Stimulated activated CD8-positive, alpha-beta memory T cell treated with anti-CD3 and anti-CD28 coated beads, Interleukin-15, amount 100 ng/mL, for 24 hours (primary cell): ENCODE measurements around the gene CYP11A1.
A peak's percentile ranks its signal among the peaks of the same experiment; 100 is the strongest.

Source experiments
- DNase-seq: peaks from one replicate; pipeline ENCODE4 v3.0.0-alpha.2; 2020; ENCODE audit warnings: low read depth

Gene CYP11A1

DNA sequence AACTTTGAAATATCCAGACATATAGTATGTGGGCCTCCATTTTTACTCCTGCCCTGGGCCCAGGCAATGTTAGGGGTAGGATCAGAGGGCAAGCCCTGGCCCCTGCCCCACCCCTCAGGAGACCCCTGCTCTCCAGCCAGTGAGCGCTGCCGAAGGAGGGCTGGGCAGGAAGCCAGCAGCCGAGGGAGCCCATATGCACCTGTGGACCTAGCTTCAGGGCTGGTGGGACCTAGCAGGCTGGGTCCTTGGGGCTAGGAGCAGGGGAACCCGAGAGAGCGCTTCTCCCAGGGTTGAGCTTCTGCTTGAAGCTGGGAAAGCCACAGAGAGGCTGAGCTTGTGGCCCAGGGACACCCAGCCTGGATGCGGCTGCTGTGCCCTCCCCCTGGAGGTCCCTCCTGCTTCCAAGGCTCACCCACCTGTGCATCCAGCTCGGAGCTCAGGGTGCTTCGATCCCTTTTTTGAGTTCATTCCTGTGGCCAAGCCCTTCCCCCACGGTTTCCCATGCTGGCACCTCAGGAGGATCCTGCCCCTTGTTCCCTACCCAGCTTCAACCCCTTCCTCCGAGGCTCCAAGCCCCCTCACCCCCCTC is 21.0 kb upstream of the CYP11A1 start:
- DNase-seq = no peak

DNA sequence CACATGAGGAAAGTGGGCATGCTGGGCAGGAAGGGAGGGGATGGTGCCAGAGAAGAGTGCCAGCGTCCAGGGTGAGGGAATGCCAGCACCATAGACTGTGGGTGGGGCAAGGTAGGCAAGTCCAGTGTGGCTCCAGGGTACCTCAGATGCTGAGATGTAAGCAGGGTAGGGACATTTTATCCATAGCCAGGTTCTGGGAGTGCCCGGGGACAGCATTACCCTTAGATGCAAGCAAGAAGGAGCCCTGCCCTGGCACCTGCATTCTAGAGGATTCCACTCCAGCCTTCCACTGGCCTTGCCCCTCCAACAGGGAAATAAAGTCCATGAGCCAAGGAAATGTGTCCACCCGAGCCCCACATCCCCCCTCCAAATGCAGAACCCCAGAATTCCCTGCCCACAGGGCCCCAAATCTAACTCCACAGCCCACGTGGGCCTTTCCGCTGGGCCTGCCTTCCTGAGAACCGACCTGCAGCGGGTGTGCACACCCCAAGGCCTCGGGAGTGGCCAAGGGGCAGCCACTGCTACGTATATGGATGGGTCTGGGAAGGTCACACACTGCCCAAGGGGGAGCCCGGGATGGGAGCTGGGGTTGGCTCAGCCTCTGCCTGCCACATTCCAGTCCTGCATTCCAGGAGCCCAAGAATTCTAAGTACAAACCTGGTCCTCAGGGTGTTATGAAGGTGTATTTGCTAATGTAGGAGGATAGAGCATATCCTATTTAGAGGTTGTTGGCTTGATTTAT is 20.3 kb upstream of the CYP11A1 start:
- no peak for DNase-seq

DNA sequence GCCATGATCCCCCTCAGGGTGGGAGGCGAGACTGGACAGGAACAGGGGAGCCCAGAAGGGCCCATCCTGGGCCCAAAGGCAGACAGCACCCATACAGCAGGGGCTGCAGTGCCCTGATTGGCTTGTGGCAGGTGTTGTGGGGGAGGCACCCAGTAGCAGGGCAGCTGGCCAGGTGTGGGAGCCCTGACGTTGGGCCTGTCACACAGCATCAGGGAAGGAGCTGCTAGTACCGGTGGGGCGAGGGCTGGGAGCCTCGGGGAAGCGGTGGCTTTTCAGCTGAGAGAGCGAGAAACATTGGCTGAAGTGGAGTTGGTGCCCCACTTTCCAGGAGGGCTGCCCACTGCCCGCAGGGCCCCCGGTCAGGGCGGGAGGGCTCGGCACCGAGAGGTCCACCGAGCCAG is 19.7 kb upstream of the CYP11A1 start:
- DNase-seq = no peak

DNA sequence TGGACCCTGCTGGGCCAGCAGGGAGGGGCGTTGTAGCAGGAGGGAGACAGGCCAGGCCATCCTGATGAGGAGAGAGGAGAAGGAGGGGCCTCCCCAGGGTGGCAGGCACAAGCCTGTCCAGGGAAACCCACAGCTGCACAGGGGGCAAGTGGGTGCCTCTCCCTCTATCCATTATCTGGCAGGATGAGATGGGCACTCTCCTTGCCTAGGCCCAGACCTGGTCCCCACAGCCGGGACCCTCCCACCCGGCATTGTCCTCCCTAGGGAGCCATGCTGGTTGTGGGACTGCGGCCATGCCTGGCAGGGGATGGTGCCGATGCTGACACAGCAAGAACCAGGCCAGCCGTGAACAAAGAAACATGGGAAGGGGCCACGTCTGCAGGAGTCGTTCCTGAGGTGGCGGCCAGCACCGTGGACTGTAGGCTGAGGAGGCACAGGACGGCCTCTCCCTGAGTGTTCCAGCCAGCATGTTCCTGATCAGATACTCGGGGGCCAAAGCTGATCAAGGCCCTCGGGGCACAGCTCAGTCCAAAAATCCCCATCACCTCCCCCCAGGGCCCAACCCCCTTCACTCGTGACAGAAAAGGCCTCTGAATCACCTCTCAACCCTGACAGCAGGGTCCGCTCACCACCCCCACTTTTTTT is 19.2 kb upstream of the CYP11A1 start:
- DNase-seq = no peak

DNA sequence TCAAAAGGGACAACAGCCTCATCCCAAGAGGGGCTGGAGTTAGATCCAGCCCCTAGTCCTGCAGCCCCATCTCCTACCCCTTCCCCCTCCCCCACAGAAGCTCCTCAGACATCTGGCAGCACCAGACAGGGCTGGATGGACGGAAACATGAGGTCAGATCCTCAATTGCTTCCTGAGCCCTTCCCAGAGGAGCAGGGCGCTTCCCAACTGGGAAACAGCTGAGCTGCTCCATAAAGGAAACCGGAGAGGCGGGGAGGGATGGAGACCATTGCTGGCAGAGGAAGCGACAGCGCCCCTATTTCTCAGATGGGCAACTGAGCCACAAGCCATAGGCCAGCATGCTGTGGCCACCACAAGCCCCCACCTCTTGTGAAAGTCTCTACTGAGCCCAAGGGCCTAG is 18.3 kb upstream of the CYP11A1 start:
- no peak for DNase-seq

DNA sequence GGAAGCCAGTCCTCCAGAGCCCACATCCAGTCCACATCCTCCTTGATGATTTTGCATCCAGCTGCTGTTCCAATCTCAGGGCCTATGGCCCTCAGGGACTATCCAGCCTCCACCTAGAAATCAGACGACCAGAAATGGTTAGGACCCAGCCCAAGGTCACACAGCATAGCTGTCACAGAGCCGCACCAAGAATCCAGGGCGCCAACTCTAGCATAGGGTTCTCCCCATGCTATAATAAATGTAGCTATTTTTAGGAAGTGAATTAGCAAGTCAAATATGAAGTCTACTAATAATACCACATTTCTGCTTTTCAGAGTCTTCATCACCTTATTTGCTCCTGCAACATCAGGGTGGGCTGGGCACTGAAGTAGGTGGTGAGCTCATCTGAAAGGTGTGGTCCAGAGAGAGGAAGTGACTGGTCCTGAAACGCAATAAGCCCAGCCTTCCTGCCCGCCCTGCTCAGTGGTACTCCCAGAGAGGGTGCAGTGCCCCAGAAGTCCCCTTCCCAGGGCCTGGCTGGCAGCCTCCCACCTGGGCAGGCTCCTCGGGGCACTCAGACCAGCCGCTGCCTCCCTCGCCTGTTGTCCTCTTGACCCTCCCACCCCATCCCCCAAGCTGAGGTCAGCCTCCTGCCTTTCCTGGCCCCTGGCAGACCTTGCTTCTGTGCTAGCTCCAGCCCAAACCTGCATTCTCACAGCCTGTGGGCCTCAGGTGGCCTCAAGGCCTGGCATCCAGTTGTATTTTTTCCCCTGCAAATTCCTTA is 17.6 kb upstream of the CYP11A1 start:
- DNase-seq = no peak

DNA sequence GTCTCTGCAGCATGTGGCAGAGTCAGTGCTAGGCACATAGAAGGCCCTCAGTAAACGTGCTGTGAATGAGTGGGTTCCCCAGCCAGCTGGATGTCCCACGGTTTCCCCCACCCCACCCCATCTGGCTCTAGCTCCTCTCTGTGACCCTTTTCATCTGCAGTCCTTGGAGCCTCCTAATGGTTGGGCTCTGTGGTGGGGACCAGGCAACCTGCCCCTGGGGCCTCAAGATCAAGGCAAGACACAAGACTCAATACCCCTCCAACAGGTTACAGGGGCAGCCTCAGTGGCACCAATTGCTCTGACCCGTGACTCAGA is 17.1 kb upstream of the CYP11A1 start:
- DNase-seq = no peak

DNA sequence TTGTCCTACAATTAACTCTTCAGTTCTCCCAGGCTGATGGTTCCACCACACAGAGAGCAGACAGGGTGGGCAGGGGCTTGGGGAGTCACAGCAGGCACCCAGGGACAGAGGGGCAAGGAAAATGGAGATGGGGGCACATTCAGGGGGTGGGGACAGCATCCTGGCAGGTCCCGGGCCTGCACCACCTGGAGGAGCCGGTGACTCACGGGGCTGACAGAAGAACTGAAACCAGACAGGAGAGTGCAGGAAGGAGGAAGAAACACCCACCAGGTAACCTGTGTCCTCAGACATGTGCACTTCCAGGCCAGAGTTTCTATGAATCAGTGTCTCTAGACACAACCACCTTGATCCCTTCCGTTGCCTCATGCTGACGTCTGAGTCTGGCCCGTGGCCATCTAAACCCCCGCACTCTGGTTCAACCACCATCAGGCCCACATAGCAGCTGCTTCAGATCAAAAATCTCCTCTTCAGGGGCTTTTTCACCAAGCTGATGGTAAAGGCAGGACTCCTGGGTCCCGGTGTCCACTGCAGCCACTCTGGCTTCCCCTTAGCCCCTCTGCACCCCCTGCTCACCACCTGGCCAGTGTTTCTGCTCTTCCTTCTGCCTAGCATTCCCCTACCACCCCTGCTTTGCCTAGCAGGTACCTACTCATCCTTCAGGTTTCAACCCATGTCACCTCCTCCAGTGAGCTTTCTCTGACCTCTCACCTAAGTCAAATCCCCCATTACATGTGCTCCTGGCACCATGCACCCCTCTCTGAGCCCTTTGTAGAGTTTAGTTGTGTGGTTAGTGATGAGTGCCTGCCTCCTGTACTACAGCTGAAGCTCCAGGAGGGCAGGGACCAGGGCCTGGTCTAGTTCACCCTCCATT is 16.5 kb upstream of the CYP11A1 start:
- no peak for DNase-seq

DNA sequence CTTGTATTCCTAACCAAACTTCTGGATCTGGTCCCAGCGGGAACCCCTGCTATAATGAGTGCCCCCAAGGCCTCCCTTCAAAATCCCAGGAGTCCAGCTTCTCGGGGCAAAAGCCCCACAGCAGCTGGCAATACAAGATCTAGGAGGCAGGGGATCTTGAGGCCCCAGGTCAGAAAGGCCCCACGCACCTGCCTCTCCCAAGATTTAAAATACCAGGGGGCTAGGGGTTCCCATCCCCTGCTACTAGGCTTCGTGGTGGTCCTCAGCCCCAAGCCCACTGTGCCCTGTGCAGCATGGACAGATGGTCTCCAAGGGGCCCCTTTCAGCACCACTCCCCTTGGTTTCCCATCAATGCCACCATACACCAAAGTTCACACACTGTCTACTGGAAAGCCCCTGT is 15.8 kb upstream of the CYP11A1 start:
- no peak for DNase-seq

DNA sequence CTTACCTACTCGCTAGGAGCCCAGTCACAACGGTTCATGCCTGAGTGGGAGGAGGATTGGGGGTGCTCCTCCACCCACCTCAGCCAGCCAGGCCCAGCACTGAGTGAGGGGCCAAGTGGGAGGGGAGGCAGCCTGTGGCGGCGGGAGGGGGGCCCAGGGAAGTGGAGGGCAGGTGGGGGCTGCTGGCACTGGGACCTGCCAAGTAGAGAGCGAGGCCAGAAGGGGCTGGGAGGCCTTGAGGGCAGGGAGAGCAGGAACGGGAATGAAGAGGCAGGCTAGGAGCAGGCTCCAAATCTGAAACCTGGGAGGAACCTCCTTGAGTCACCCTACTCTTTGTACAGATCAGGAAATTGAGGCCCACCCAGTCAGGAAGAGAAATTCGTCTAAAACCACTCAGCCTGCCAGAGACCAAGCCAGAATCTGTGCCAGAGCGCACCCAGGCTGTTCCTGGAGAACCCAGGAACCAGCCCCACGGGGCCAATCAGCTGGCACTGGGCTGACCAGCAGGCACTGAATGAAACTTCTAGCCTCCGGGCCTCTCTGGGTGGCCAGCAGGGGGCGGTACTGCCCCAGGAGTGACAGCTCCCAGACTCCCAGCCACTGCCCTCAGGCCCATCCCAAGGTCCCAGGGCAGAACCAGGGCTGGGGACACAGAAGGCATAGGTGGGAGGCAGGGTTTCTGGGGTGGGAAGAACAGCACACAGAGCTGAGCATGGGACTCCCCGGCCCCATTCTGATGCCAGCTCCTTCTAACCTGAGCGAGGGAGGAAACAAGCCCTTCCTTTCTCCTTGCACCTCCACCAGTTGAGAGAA is 14.8 kb upstream of the CYP11A1 start:
- DNase-seq = peak; percentile 61

DNA sequence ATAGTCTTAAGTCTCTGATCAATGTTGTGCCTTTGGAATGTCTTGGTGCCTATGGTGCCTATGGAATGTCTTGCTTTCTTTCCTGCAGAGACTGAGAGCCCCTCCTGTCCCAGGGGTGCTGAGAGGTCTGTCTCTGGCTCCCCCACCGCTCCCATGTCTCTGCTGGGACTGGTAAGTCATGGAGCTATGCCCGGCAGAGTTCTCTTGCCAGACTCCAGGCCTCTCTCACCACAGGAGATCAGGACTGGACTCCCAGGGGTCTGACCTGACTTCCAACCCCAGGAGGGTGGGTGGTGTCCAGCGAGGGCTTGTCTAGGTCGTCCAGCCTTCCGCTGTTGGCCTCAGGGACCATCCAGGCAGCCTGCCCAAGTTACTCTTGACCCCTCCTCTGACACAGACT is 14.0 kb upstream of the CYP11A1 start:
- DNase-seq = no peak

DNA sequence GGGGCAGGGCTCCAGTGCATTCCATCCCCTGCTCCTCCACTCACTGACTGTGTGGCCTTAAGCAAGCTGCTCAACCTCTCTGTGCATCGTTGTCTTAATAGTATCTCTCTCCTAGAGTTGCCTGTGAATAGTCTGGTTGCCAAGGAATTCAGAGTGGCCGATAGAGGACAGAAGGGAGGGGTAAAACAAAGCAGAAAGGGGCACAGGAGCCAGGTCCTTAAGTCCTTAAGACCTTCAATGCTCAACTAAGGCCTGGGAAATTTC is 13.7 kb upstream of the CYP11A1 start:
- no peak for DNase-seq

DNA sequence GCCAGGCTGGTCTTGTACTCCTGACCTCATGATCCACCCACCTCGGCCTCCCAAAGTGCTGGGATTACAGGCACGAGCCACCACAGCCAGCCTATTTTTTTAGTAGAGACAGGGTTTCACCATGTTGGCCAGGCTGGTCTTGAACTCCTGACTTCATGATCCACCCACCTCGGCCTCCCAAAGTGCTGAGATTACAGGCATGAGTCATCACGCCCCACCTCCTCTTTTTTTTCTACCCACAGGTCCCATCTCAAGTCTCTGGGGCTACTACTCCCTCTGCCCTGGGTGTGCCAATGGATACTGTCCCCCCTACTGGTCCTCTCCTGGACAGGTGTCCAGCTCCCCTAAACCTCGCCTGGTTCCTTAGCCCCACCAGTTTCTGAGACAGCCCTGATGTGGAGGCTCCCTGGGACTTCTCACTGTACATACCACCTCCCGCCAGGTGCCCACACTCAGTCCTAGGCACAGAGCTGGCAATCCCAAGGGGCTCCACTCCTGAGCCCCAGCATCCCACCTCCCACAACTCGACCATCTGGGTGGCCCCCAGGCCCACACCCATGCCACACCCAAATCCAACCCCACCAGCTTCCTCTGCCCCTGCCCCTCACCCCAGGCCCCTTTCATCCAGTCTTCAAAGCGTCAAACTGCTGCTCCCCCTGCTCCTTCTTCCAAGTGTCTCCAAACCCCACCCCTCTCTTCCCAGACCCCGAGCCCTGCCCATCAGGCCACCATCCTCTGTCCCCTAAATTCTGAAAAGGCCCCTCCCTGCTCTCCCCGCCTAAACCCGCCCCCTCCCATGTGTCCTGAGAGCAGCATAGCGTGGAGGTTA is 13.1 kb upstream of the CYP11A1 start:
- DNase-seq = no peak

DNA sequence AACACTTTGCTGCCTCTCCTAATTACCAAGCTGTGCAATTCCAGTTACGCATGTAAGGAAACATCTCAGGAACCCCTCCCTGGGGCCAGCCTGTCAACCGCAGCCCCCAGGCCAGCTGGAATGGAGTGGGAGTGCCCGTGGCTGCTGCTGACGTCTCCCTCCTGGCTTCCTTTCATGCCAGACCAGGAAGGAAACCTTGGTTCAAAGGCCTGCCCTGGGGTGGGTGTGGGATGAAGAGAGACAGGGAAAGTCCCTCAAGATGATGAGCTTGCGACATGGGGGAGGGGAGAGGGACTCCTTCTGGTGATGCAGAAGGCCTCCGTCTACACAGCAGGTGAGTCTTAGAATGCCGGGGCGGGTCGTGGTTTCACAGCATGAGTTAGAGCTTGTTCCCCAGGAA is 11.4 kb upstream of the CYP11A1 start:
- no peak for DNase-seq

DNA sequence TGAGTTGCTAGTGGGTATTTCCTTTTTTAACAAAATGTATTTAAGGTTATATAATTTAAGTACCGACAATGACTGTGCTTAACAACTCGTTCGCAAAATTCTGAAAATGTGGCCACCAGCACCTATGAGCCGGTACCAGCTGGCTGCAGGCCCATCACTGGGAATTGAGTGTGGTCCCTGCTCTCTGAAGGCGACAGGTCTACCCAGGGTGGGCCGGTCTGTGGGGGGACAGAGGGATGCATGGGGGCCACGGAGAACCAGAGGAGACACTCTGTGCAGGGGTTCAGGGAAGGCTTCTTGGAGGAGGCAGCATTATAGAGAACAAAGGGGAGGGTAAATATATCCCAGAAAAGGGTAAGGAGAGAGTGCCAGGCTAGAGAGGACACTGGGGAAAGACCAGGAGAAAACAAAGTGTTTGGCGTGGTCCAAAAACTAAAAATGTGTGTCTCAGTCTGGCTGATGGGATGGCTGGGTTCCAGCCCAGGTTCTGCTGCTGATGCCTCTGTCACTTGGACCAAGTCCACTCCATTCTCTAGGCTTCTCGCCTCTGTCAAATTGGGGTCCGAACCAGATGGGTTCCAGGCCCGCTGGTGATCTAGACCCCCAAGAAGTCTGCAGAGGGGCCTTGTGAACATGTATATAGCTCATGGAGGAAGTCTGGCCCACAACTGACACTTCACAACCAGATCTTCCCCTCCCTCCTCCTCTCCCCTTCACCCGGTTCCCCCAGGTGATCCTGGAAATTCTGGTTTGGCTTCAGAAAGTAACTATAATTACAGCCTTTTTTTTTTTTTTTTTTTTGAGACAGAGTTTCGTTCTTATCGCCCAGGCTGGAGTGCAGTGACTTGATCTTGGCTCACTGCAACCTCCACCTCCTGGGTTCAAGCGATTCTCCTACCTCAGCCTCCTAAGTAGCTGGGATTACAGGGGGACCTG is 10.7 kb upstream of the CYP11A1 start:
- no peak for DNase-seq

DNA sequence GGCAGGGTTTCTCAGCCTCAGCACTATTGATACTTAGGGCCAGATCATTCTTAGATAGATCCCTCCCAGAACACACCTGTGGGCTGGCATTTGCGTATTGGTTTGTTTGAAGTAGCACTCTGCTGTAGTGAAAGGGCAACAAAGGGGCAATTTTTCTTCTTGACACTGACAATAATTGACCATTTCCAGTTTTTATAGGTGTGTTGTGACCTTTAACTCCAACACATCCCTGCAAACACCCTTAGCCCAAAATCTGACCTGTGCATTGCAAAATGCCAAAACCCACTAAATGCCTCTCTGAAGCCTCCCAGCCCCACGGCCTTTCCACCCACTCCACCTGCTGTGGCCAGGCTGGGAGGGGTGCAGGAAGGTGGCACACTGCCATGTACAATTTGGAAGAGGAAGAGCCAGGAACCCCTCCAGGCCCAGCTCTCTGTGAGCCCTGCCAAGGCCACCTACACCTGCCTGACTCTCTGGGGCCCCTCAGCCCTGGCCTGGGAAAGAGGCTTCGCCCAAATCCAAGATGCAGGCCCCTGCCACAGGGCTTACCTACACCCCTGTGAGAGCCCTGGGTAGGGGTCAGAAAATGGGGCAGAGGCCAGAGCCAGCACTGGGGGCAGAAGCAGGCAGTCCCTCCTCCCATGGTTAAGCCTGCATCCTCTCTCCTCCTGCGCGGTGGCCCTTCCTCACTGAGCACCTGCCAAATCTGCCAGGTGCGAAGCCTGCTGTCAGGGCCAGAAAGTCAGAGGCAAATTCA is 9.6 kb upstream of the CYP11A1 start:
- no peak for DNase-seq

DNA sequence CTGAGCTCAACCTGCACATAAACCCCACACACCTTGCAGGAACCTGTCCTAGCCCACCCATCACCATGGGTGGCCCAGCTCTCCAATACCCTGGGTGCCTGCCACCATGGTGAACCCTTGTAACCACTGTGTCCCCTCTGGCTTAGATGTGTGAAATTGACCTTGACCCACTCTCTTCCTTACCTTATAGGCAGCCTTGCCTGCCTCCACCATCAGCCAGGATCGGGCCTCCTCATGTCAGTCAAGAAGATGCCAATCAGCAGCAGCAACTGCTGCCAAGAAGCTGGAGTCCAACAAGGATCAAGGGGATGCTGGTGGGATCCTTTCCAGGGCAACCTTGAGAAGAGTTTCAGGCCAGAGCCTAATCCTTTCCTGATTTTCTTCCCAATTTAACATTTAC is 8.8 kb upstream of the CYP11A1 start:
- no peak for DNase-seq

DNA sequence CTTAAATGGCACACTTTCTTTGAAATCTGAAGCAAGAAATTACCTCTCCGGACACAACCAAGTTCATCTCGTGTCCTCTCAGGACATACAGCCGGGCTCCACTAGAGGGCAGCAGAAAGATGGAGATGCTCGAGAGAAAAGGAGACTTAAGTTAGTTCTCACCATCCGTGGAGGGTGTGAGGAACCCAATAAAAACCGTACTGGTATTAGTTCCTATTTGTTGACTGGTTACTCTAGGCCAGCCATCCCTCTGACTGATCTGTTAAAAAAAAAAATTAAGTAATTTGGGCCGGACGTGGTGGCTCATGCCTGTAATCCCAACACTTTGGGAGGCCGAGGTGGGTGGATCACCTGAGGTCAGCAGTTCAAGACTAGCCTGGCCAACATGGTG is 7.9 kb upstream of the CYP11A1 start:
- DNase-seq = peak; percentile 68
